CD1c-positive myeloid dendritic cell (primary cell): ENCODE measurements around the gene TMEM129.

Source experiments
- DNase-seq: peaks from one replicate; pipeline ENCODE4 v3.0.0-alpha.2; 2016; ENCODE audit errors: extremely low spot score

Gene TMEM129

GRCh38 chr4:1745165-1745564 is 24.0 kb upstream of the TMEM129 start:
- no peak for DNase-seq

- no peak for DNase-seq
Measured at GRCh38 chr4:1744552-1744951, 23.4 kb upstream of the TMEM129 start.

GRCh38 chr4:1743975-1744374 is 22.9 kb upstream of the TMEM129 start:
- no peak for DNase-seq

- DNase-seq = no peak
Measured at GRCh38 chr4:1743551-1743950, 22.4 kb upstream of the TMEM129 start.

- DNase-seq = no peak
Measured at GRCh38 chr4:1741208-1741607, 20.1 kb upstream of the TMEM129 start.

GRCh38 chr4:1740021-1740545 is 19.0 kb upstream of the TMEM129 start:
- DNase-seq = no peak

GRCh38 chr4:1739358-1739757 is 18.2 kb upstream of the TMEM129 start:
- no peak for DNase-seq

GRCh38 chr4:1738410-1738809 is 17.3 kb upstream of the TMEM129 start:
- no peak for DNase-seq

- DNase-seq = no peak
Measured at GRCh38 chr4:1737666-1738065, 16.5 kb upstream of the TMEM129 start.

GRCh38 chr4:1736812-1737211 is 15.7 kb upstream of the TMEM129 start:
- DNase-seq = no peak

GRCh38 chr4:1735215-1735614 is 14.1 kb upstream of the TMEM129 start:
- DNase-seq = no peak

- DNase-seq = no peak
Measured at GRCh38 chr4:1732911-1733310, 11.8 kb upstream of the TMEM129 start.

GRCh38 chr4:1731180-1731579 is 10.1 kb upstream of the TMEM129 start:
- no peak for DNase-seq

GRCh38 chr4:1730532-1731135 is 9.5 kb upstream of the TMEM129 start:
- DNase-seq = no peak

- no peak for DNase-seq
Measured at GRCh38 chr4:1728061-1728980, 7.2 kb upstream of the TMEM129 start.

- DNase-seq = peak; percentile 86
Measured at GRCh38 chr4:1727117-1728031, 6.3 kb upstream of the TMEM129 start.

- peak; percentile 93 for DNase-seq
Measured at GRCh38 chr4:1726146-1726934, 5.2 kb upstream of the TMEM129 start.

GRCh38 chr4:1725521-1725920 is 4.4 kb upstream of the TMEM129 start:
- no peak for DNase-seq

GRCh38 chr4:1723131-1723801 is 2.1 kb upstream of the TMEM129 start:
- peak; percentile 88 for DNase-seq

GRCh38 chr4:1722551-1723118 is 1.5 kb upstream of the TMEM129 start:
- no peak for DNase-seq
